Left forelimb (tissue), 1 donor: ENCODE results near the gene TMSB15B.
"Not testable (repeated sequence)": the region's sequence is repeated elsewhere in the genome, so short reads cannot be mapped to it uniquely, and the experiment has no call there.

Experiments
- DNase-seq: peaks from one replicate; pipeline ENCODE4 v3.0.0-alpha.2; 2018; ENCODE audit warnings: low spot score

The TMSB15B gene

DNA sequence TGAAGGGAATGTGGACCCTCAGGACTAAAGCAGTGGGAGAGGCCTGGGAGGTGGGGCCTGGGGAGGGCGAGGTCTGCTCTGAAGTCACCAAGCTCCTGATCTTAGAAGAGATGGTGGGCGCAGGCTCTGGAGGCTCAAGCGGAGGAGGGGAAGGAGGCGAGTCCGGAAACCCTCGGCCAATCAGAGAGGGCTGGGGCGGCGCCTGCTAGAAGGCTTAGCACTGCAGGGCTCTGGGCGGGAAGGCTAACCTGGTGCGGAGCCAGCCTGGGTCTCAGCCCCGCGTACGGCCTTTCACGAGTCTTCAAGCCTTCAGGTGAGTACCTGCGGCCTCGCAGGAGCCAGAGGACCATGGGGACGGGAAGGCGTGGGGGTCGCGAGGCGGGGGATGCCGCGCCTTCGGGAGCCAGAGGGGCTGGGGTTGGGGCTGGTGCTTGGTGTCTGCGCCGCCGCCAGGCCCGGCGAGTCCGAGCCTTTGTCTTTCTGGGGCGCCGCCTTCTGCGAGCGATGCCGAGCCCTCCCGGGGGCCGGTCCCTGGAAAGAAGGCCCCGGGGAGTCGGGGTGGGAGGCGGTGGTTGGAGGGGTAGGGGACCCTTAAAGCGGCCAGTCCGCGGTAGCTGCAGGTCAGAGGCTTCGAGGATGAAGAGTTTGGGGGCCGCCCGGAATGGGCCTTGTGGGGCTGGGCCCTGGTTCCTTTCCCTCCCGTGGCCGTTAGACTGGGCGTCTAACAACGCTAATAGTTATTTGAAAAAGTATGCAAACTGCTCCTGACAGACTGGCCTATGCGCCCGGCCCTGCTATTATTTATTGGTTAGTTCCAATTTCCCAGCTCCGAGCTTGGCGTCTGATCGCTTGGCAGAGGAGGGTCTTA lies at the start of gene TMSB15B:
Gene TMSB15B, plus strand, starts transcription at position 217 of the 868 bp plus-strand sequence.
- DNase-seq: not testable (repeated sequence)

DNA sequence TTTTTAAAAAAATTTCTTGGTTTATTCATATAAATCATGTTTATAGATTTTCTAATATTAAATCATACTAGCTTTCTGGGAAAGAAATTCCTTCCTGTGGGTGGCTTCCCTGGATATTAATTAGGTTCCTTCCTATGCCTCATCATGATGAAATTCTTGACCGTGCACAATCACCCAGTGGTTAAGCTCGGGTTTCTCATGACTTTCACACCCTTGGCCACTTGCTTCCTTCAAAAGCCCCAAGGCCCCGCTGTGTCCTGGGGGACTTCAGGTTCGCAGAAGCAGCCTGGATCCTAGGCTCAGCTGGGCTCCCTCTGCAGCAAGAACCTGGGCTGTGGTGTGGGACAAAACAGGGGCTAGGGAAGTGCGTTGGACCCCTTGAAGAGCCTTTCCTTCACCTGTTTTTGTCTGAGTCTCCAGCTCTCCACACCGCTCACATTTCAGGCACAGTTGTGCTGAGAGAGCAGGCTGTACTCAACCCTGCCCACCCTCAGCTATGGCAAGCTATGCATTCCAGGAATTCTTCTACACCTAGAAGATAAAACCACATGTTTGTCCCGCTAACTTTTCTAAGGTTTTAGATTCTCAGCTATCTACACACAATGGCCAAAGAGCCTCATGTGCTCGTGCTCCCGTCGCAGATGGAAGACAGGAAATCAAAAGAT lies 48.9 kb upstream of the TMSB15B start:
- no peak for DNase-seq

- peak; percentile 65 for DNase-seq
Observed at GRCh38 chrX:103918050-103918449, 44.4 kb upstream of the TMSB15B start.

- peak; percentile 71 for DNase-seq
Observed at GRCh38 chrX:103918571-103919269, 43.7 kb upstream of the TMSB15B start.

- no peak for DNase-seq
Observed at GRCh38 chrX:103919270-103919637, 43.2 kb upstream of the TMSB15B start.

- DNase-seq: not testable (repeated sequence)
Observed at GRCh38 chrX:103920515-103920914, 41.9 kb upstream of the TMSB15B start.

- DNase-seq: no peak
Observed at GRCh38 chrX:103927030-103927429, 35.4 kb upstream of the TMSB15B start.

DNA sequence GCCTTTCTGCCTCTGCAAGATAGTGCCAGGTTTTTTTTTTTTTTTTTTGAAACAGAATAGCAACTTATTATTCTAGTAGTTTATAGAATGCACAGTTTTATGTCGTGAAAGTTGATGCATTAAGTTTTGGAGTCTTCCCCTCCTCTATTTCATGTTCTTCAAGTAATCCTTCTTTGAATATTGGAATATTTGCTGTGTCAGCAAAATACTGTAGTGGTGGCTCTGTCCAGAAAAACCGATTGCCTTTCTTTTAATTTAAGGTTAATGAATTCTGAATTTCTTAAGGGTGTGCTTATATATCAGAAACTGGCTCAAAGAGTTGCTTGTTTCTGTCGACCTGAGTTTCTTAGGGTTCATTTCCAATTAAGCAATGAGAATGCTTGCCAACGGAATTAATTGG lies 34.8 kb upstream of the TMSB15B start:
- DNase-seq: no peak

- DNase-seq: no peak
Observed at GRCh38 chrX:103932133-103932532, 30.3 kb upstream of the TMSB15B start.

GRCh38 chrX:103940257-103940656 lies 22.2 kb upstream of the TMSB15B start:
- DNase-seq: not testable (repeated sequence)

GRCh38 chrX:103941201-103941975 lies 21.0 kb upstream of the TMSB15B start:
- no peak for DNase-seq

GRCh38 chrX:103949506-103949905 lies 12.9 kb upstream of the TMSB15B start:
- DNase-seq: no peak

- no peak for DNase-seq
Observed at GRCh38 chrX:103953353-103953752, 9.1 kb upstream of the TMSB15B start.

GRCh38 chrX:103954259-103954658 lies 8.2 kb upstream of the TMSB15B start:
- no peak for DNase-seq

DNA sequence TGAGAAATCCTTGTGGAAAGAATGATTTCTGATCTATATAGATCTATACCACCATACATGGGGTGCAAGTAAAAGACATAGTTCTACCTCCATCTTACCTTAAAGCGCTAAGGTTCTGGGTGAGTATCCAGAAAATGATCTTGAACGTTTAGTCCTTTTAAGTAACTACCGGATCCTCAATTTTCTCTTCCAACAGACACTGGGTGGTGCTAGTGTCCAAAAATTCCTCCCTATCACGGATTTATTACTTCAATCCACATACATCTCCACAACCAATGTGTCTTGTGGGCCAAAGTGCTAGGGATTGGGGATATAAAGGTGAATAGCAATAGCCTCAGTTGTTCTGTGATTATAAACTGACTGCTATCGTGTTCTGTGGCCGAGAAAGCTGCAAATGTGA lies 1.8 kb upstream of the TMSB15B start:
- not testable (repeated sequence) for DNase-seq

- not testable (repeated sequence) for DNase-seq
Observed at GRCh38 chrX:103983508-103983907, 21.1 kb downstream of the TMSB15B start.

DNA sequence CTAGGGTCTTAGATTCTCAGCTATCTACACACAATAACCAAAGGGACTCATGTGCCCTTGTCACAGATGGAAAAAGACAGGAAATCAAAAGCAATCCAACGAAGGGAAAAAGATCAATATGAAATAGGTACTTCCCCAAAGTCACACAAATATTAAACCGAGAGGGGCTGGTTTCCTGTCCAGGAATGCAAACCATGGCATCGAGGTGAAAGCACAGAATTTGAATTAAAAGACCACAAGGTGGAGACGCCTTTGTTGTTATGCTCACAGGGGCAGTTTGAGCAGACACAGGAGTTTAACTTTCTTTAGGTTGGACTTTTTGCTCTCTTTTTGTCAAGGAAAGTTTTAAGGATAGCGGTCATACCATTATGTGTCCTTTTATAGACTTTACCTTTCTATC lies 36.8 kb downstream of the TMSB15B start:
- DNase-seq: no peak

DNA sequence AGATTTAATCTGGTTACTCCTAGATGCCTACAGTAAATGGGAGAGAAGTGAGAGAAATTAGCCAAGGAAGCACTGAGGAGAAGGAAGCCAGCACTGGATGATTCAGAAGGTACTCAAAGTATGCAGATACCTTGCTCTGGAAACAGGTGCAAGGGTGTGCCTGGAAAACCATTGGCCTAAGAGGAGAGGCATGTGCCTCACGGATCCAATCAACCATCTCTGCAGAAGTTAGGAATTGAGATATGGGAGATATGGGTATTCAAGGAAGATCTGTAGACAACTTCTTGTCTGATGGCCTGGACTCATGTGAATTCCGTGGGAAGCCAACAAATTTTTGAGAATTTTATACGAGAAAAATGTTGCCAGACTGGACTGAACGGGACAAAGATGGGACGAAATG lies 46.4 kb downstream of the TMSB15B start:
- no peak for DNase-seq

DNA sequence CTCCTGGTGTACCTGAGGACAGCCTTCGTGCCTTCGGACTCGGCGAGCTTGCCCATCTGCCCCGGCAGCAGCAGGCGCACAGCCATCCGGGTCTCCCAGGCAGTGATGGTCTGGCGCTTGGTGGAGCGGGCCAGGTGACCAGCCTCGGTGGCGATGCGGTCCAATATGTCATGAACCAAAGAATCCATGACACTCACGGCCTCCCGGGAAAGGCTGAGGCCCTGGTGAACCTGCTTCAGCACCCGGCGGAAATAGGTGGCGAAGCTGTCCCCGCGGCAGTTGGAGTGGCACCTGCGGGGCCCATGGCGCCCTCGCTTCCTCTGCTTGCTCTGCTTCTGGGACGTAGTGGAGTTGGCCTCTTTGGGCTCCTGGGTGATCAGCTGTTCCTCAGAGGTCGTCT lies 50.7 kb downstream of the TMSB15B start:
- DNase-seq: no peak

DNA sequence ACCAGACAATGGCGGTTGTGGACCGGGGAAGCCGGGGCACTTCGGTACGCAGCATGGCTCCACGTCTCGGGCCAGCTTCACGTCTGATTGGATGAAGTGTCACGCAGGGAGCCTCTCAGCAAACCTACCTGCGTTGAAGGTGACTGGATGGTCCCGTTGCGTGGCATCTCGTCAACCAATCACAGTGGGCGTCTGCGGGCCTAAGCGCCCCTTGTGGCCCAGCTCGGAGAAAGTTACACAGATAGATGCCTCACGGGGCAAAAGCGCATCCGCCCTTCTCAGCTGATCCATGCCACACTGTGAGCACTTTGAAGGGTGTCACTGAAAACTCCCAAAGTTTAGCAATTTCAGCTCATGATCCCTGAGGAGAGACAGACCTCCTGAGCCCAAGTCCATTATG lies 51.2 kb downstream of the TMSB15B start, which contains the start of gene H2BW1:
Gene H2BW1, minus strand, starts transcription at position 103 of the 400 bp plus-strand sequence. CDS start 132 bp downstream, outside the sequence.
- no peak for DNase-seq

- not testable (repeated sequence) for DNase-seq
Observed at GRCh38 chrX:104015576-104015975, 53.1 kb downstream of the TMSB15B start.
